Stimulated activated naive CD4-positive, alpha-beta T cell (primary cell): ENCODE data around the gene NDRG2.
A peak's percentile ranks its signal among the peaks of the same experiment; 100 is the strongest.
"Not testable (repeated sequence)": the region's sequence is repeated elsewhere in the genome, so short reads cannot be mapped to it uniquely, and the experiment has no call there.

ENCODE experiments used
- DNase-seq, 6 experiments: peaks; one replicate each; lab custom pipeline; 2025; lab: John Stamatoyannopoulos, UW

The NDRG2 gene

DNA sequence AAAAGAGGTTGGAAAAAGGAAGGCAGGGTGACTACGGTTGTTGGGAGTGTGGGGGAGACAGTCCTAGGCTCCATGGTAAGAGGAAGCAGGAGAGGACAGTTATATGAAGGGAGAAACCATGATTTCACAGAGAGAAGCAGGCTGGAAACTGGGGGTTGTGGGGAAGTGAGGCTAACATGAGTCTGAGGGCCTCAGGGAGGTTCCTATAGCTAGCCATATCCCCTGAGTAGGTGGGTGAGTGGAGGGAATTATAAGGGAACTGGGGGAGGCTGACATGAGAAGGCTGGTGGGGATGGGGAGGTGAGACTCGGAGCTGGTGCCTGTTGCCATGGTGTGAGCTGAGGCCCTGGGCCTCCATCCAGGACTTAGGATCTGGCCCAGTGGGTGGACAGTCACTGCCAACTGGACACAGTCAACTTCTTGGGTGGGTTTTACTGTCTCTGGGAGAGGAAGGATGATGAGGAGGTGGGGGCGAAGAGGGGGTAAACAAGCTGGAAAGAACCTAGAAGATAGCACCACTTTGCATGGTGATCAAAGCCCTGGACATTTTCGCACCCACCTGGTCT is 8.4 kb upstream of the NDRG2 start:
- DNase-seq, result no peak

DNA sequence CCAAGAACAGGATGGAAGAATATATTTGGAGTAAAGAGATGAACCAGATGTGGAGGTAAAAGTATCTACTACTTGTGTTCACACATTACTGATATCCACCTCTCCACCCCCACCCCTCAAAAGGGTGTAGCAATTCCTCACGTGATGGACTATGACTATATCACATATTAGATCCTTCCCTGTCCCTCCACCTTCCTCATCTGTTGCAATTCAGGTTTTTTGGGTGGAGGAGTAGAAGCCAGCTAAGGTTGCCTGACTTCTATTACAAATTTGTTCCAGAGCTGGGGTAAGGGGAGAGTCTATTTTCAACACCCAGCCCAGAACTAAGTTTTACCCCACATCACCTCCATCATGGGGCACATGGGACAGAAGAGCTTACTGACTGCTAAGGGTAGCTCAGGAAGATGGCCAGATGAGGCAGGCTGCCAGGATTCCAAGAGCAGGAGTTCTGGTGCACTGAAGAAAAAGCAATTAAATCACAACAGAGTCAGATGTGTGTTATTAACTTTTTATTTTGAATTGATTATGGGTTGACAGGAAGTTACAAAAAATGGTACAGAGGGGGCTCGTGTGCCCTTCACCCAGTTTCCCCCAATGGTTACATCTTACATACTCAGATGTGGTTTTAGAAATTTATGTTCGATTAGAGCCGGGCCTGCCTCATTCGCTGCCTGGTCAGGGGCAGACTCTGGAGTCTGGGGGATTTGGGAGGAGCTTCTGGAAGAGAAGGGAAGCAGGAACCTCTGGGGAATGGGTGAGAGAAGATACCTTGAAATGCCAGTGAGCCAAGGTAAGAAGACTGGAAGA is 7.7 kb upstream of the NDRG2 start:
- no peak for DNase-seq

DNA sequence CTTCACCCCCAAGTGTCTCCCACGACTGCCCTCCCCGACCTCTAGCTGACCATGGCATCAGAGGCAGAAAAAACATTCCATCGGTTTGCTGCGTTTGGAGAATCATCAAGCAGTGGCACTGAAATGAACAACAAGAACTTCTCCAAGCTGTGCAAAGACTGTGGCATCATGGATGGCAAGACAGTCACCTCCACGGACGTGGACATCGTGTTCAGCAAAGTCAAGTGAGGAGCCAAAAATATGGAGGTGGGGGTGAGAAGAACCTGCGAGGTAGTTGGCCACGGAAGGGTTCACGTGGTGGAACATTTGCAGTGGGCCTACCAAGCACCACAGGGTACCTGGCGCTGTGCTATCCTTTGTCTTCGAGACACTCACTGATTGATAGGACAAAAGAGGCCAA is 5.7 kb upstream of the NDRG2 start:
- no peak for DNase-seq

DNA sequence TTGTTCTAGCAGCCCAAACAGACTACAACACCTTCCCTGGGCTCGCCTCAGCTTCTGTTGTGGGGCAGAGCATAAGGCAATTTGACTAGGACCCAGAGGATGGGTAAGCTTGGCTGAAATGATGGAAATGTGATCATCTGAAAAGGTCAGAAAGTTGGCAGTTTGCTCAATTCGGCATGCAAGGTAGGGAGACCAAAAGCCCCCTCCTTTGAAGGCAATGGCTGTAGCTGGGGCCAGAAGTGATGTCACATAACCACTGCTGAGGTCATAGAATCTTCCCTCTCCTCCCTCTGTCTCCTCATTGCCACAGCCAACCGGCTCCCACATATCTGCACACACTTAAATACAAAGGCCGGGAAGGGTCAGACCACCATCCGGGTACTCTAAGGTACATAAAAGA is 5.1 kb upstream of the NDRG2 start, which contains the start of gene TPPP2:
TPPP2 (plus strand) TSS at position 301 of the 400 bp plus-strand sequence. CDS start 365 bp downstream, outside the sequence.
- DNase-seq, result no peak

DNA sequence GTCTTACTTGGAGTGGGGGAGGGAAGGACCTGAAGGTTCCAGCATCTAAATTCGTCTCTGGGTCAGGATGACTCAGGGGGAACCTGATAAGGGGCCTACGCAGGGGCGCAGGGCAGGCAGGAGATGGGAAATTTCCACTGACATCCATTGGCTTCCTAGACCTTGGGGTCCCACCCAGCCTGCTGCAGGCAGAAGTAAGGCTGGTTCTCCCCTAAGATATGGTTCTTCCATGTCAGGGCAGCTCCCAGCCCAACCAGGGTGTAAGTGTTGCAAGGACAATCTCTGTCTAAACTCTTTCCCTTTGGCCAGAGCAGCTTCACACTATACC is 2.1 kb upstream of the NDRG2 start:
- DNase-seq, result no peak

DNA sequence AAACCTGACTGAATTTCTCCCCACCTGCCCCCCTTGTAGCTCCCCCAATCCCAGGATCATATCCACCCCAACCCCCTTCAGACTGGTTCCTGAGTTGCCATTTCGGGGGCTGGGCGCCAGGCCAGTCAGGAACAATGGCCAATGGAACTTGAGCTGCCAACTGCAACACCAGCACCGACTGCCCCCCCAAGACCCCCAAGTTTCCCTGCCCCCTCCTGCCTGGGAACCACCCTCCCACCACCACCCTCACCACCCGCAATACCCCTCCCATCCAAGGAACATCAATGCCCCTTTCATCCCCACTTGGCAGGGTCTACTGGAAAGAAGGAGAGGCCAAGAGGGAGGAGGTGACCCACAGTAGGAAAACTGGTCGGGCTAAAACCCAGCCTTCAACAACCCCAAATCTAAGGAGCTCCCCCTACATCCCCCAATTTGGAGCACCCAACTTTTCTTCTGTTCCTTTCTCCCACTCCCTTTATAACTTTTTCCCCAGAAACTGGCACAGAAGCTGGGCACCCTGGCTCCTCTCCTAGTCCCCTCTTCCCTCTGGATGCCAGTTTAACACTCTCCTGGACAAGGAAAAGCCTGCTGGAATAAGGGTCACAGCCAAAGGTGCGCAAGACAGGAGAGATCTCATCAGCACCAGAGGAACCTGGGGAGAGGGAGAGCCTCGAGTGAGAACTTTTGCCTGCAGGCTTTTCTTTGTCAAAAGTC is 1.6 kb upstream of the NDRG2 start:
- no peak for DNase-seq

DNA sequence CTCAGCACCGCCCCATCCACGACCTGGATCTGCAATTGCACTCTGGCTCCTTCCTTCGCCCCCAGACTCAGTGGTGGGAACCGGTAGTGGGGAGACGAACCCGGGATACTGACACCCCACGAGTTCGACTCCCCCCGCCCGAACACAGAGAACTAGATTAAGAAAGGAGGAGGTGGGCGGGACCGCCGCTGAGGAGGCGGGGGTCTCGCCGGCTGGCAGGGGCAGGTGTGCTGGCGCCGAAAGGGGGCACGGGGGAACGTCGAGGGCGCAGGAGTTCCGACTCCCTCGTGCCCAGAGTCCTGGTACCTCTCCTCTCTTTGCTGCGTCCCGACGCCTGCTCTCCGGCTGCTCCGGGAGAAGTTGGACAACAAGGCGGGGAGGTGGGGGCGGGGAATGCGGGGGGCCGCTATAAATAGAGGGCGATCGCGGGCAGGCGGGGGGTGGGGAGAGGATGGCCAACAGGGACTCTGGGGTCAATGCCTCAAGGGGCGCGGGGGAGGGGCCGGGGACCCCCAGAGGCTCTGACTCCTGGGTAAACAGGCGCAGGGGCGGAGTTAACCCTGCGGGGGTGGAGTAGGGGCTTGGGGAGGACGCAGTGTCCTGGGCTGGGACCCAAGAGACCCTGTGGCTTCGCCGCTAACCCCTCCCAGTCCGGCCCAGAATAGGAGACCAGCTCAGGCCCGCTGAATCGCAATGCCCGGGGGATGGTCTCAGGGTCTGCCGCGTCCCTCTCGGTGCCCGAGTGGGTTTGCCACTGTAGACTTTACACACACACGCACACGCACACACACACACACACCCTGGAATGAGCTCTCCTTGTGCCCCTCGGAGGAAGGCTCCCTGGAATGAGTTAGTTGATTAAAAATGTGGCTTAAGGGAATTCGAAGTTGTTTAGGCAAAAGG is 761 bp upstream of the NDRG2 start:
- DNase-seq, result peak in 1 of 6 experiments; percentile 16

DNA sequence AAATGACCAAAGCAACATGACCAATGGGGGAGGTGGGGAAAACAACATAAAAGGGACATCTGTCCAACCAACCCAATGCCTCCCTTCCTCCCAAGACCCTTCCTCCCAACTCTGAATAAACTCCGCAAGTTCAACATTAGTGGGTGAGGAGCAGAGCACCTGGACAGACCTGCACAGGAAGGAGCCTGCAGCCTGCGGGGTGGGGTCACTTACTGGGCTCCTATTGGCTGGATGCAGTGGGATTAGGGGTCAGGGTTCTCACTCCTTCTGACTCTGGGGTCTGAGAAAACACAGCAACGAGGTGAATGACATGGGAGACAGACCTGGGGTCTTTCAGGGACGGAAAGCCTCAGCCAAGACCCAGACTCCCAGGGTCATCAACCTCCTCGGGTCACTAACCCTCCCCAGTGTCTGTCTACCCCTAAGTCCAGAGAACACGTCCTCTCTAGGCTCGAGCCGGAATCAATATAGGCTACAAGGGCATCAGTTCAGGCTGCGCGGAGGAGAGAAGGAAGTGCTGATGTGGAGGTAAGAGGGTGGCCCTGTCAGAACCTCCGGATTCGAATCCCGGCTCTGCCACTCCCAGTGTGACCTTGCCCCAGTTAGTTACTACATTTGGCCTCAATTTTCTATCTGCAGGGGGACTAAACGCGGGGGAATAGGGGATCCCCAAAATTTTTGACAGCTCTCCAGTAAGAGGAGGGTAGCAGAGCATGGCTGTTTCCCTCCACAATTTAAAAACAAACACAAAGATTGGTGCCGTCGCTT is 860 bp downstream of the NDRG2 start:
- DNase-seq, result peak in 2 of 6 experiments; percentile 20 to 36

DNA sequence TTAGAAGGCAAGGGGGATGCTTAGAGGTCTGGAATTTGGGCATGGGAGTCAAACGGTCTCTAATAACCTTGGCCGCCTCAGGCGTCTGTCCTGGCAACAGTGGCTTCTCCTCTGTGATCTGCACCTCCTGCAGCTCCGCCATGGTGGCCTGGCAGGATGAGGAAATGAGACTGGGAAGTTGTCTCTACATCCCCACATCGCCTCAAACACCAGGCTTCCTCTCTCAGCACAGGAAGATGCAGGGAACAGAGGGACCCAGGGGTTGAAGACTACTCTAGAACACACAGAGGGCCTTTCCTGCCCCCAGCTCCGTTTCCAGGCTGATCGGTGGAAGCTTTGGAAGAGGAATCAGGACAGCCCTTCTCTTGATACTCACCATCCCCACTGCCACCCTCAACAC is 1.7 kb downstream of the NDRG2 start:
- no peak for DNase-seq

DNA sequence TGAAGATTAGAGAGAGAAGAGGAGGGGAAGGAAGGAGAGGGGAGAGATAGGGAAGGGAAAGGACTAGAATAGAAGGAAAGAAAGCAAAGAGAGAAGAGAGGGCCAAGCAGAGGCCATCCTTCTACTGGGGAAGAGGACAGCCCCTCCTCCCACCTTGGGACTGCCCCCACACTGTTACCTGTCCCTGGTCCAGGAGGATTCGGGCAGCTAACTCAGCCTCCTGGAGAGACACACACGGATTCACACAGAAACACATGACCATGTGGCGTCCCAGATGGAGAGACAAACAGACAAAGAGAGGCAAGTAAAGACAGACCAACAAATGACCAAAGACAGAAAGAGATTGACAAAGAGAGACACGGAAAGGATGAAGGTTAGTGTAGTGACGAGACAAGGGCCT is 2.2 kb downstream of the NDRG2 start:
- DNase-seq, result no peak

DNA sequence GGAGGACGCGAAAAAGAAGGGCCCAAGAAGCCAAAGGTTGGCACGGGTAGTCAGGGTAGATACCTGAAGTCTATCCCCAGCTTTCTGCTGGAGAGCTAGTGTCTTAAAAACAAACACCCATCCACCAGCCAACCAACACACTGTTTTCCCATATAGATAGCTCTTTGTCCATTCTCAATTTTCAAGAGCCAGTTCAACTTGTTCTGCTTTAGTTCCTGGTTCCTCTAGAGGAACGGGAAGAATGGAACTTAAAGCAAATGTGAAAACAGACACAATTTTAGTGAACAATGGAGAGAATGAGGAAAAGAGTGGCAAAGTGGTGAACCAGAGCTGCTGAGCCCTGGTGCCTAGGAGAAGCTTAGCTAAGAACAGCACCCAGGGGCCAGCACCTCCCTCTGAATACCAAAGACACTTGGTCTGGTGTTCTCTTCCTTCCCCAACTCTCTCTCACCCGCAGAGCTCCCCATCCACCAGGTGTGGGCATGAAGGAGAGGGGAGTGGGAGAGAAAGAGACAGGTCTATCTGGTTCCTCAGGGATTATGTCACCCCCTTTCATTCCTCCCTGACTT is 3.8 kb downstream of the NDRG2 start:
- DNase-seq, result no peak

DNA sequence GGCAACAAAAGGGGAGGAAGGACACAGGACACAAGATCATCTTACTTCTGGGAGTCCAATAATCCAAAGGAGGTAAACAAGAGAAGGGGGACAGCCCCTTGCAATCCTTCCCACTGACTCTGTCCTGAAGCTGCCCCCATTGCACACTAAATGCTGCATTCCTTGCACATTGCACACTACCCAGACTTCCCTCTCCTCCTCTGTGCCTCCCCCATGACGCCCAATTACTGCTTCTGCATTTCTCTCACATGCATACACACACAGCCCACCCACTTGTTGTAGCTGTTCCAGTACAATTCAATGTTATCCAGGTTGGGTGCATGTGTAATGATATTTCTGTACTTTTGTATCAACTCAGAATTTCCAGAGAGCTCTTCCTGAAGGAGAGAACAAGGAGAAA is 5.5 kb downstream of the NDRG2 start:
- no peak for DNase-seq

DNA sequence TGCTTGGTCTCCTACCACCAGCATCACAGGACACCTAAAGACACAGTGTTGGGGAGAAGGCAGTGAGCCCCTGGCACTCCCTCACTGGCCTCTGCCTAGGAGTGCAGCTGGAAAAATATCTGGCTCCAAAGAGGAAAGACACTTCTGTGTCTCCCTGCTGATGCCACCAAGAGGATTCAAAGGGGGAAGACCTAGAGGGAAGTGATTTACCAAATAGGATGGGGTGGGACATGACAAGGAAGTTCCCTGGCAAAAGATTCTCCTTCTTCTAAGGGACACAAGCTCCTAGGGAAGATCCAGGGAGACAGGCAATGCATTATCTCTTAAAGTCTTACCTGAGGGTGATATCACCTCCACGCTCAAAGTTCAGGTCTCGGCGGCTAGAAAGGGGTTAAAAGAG is 6.1 kb downstream of the NDRG2 start:
- DNase-seq, result no peak

DNA sequence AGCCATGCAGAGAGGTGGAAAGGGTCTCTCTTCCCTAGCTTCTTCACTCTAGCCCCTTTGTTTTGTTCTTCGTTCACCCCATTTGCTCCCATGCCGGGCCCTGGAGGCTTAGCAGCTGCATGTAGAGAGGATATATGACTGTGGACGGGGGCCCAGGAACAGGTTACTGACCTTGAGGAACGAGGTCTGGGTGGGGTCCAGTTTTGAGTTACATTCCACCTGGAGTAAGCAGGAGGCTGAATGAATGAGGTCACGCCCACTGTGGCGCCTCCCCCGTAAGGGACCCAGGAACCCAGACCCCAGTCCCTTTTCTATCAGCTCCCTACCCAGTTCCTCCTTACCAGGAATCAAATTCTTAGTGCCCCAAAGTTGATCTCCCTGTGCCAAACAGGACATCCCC is 6.6 kb downstream of the NDRG2 start:
- no peak for DNase-seq

DNA sequence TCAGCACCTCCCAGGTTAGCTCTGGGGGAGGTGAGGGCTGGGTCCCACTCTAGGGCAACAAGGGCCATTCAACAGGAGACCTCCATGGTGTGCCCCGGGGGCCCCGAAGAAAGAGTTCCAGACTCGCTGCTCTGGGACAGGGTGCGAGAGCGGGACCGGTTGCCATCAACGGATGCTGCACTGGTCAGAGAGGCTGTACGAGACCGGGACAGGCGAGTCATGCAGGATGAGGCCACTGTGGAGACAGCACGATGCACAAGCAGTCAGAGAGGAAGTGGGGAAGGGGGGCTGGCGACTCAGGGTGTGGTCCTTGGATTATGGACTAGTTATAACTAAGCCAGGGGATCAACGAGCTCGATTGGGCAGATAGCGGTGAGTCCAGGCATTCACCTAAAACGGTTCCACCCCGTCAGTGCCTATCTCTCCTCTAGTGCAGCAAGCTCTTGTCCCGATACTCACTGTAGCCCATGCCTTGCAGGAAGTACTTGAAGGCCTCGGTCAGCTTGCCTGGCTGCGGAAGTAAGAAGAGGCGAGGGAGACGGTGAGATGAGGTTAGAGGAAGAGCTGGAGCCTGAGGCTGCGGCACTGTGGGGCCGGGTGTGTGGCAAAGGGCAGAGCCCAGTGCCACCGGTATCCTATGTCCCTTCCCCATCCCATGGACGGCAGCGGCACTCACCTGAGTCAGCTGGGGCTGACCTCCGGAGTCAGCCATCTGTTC is 7.2 kb downstream of the NDRG2 start:
- no peak for DNase-seq

DNA sequence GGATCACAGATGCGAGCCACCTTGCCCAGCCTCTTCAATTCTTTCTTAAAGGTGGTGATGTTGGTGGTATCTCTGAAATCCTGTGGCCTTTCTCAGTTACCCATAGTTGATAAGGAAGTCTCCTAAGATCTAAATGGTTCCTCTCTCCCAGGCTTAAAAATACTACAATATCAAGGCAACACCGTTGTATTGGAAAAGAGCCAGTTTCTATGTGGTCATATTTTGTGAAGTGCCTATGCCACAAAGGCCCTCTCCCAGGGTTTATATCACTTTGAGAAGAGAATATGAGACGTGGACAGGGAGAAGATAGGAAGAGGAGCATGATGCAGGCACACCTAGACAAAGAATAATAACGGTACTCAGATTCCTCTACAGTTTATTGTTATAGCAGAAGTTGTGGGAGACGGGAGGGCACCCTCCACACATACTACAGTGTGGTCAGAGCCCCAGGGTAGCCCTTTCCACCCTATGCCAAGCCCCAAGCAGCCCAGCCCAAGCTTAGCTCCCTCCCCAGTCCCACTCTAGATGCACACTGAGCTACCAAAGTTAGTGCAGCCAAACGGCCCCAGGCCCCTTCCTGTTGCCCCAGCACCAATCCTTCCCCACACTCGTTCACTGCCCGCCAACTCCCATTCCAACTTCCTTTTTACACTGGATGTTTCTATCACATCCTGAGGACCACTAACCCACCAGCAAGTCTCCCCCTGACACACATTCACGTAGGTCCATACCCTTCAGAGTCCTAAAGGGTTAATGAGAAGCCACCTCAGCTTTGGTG is 8.3 kb downstream of the NDRG2 start:
- no peak for DNase-seq

DNA sequence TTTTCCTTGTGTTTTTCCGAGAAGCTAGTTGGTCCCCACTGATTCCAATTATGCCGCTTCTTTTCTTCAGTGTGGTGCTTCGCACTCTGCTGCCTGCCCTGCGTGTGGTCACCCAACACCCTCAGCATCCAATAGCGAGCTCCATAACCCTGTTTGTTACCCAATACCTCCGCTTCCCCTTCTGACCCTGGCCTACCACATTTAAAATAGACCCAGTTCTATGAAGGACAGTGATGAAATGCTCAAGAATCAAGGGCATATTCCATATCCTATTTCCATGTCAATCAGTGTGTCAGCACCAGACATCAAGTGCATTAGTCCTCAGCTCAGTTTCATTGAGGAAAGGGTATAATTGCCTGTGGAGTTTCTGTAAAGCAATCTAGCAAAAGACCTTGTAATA is 9.5 kb downstream of the NDRG2 start:
- no peak for DNase-seq

DNA sequence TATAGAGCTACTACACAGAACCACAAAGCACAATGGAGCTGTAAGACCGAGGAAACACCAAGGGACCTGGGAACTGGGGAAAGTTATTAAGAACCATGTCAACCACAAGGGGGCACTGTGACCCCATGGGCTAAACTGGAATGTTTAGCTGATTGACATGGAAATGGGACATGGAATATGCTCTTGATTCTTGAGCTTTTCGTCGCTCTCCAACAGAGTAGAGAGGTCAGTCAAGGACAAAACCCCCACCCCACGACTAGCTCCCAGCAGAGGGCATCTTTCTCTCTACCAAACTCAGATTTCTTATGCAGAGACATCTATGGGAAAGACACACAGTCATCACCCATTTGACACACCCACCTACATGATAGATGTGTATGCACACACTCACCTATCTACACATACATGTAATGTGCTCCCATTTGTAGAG is 10.1 kb downstream of the NDRG2 start:
- peak; percentile 45 to 80 (median 72) for DNase-seq

DNA sequence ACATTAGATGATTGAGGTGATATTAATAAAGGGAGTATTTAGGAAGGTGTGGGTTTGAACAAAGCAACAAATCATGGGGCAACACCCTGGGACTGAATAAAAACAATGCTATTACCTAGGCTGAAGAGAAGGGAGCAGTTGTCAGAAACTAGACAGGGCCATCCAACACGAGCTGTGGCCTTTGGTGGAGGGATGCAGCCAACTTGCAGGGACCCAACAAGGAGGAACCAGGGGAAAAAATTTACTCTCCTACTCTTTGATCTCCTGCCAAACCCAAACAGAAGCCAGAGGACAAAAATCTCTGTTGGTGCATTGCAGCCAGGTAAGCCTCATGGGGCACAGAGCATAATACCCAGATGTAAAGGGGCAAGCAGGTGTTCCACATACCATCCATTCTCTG is 13.7 kb downstream of the NDRG2 start:
- no peak for DNase-seq

DNA sequence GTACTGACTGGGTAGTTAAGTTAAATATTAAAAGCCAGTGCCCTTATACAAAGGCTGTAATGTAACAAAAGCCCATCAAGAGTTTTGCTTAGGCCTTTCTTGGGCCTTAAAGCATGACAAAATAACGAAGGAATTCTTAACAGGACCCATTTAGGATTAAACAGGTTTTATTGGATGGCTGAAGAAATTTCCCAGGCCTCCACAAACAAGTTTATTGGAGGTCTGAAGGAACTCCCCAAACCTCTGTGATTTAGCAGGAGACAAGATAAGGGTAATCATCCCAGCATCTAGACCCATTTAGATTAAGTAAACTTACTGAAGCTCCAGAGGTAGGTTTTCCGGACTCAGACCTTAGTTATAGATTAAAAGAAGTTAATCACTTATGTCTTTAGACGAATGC is 15.1 kb downstream of the NDRG2 start:
- not testable (repeated sequence) for DNase-seq
